HepG2 (cell line): ENCODE results near the gene MSI2. TPM values are rescaled to one million over a fixed set of nuclear protein-coding genes. Genes with fewer than 3 reads are reported as not detected.

Experiments
- ATAC-seq: fragments of 200-7000 bp; cut with Tn5 transposase; 3 replicates; pipeline ENCODE4 v1.9.1; 2020; ENCODE audit warnings: mild to moderate bottlenecking, moderate library complexity
- BruUV-seq: library from RNA; stranded (reverse); fragments of 400-500 nt; replicated peaks from 2 replicates; lab custom pipeline; 2021; lab: Mats Ljungman, UMichigan
- CTCF ChIA-PET: fragments of 300-600 bp; formaldehyde crosslinking; extraction: SDS; loops from one replicate; lab custom pipeline; 2021; ENCODE audit warnings: low total read pairs, inconsistent platforms, low intra/inter-chr PET ratio; lab: Yijun Ruan, JAX
- POLR2A ChIA-PET: fragments of 350-600 bp; sonication (Branson Sonifier 250); formaldehyde crosslinking; loops from one replicate; lab custom pipeline; 2020; ENCODE audit warnings: antibody characterized with exemption, inconsistent platforms; lab: Yijun Ruan, JAX
- DNase-seq: peaks from one replicate; pipeline ENCODE4 v3.0.0-alpha.2; 2015; ENCODE audit warnings: low spot score
- FAIRE-seq: peaks from 3 replicates; lab custom pipeline; 2011; peaks lifted over from hg19 to GRCh38; lab: Jason Lieb, UNC
- H2AFZ ChIP-seq: one replicate; pipeline ENCODE4 v1.6.1; 2011; ENCODE audit warnings: low read length, inconsistent platforms
- H3K27ac ChIP-seq: fragments of 300-600 bp; 3 replicates; pipeline ENCODE4 v1.8.0; 2011; ENCODE audit warnings: mixed run types, mild to moderate bottlenecking, mixed read lengths, low read length, inconsistent platforms; ENCODE audit not compliant: insufficient read depth; ENCODE audit errors: extremely low read length
- H3K27me3 ChIP-seq, 2 experiments: fragments of 200-600 bp in 1 of 2; 2 replicates in 1 of 2; 3 replicates in 1 of 2; pipeline versions ENCODE4 v1.6.0 to v1.8.0; 2011; ENCODE audit warnings: low read length in 2 of 2, mild to moderate bottlenecking in 2 of 2, moderate library complexity in 2 of 2, inconsistent platforms in 1 of 2; ENCODE audit not compliant: insufficient read depth in 2 of 2, control insufficient read depth in 1 of 2
- H3K36me3 ChIP-seq, 2 experiments: fragments of 200-600 bp in 1 of 2; replicated peaks in 1 of 2; 2 replicates in 1 of 2; 3 replicates in 1 of 2; pipeline versions ENCODE4 v1.5.1 to v1.8.0; 2011; ENCODE audit warnings: low read length in 2 of 2, inconsistent platforms in 1 of 2; ENCODE audit not compliant: insufficient read depth in 2 of 2, control insufficient read depth in 1 of 2
- H3K4me1 ChIP-seq: 2 replicates; pipeline ENCODE4 v1.5.1; 2012; ENCODE audit warnings: low read length, inconsistent platforms; ENCODE audit not compliant: insufficient read depth
- H3K4me2 ChIP-seq: 2 replicates; pipeline ENCODE4 v1.6.0; 2011; ENCODE audit warnings: low read depth, low read length, inconsistent platforms
- H3K4me3 ChIP-seq, 3 experiments: fragments of 200-600 bp in 1 of 3; sonication (generic), shearing (Covaris generic) in 1 of 3; replicated peaks in 1 of 3; 2 replicates each; pipeline ENCODE4 v1.5.1; 2011 to 2016; ENCODE audit warnings: low read length in 3 of 3, inconsistent platforms in 2 of 3, low read depth in 2 of 3, mild to moderate bottlenecking in 2 of 3, control low read depth in 1 of 3, mixed read lengths in 1 of 3; ENCODE audit not compliant: insufficient read depth in 1 of 3
- H3K79me2 ChIP-seq: one replicate; pipeline ENCODE4 v1.6.1; 2011; ENCODE audit warnings: low read length, inconsistent platforms; ENCODE audit not compliant: insufficient read depth
- H3K9ac ChIP-seq: 2 replicates; pipeline ENCODE4 v1.6.0; 2011; ENCODE audit warnings: mild to moderate bottlenecking, low read depth, low read length, inconsistent platforms; ENCODE audit not compliant: insufficient read depth
- H3K9me3 ChIP-seq: 2 replicates; pipeline ENCODE4 v1.5.1; 2012; ENCODE audit warnings: mild to moderate bottlenecking, low read length
- H4K20me1 ChIP-seq: 2 replicates; pipeline ENCODE4 v1.6.0; 2011; ENCODE audit warnings: inconsistent platforms, mild to moderate bottlenecking, low read length, moderate library complexity; ENCODE audit not compliant: insufficient read depth
- HMGA1 ChIP-seq: sonication (generic); formaldehyde crosslinking; conservative IDR thresholded peaks from 2 replicates; pipeline ENCODE4 v1.4.0; 2020; ENCODE audit warnings: missing genetic modification reagents
- KMT2A ChIP-seq: sonication (generic); formaldehyde crosslinking; IDR thresholded peaks from 2 replicates; pipeline ENCODE4 v1.4.0; 2020; ENCODE audit warnings: missing genetic modification reagents
- NCOA5 ChIP-seq: sonication (generic); formaldehyde crosslinking; IDR thresholded peaks from 2 replicates; pipeline ENCODE4 v1.4.0; 2020; ENCODE audit warnings: missing genetic modification reagents
- RBM22 ChIP-seq: fragments of 200-400 bp; formaldehyde crosslinking; optimal IDR thresholded peaks from 2 replicates; pipeline ENCODE3; 2017; ENCODE audit warnings: mild to moderate bottlenecking, low read length, moderate library complexity
- ZFP36L2 ChIP-seq: sonication (generic); formaldehyde crosslinking; IDR thresholded peaks from 2 replicates; pipeline ENCODE4 v1.4.0; 2020; ENCODE audit warnings: missing genetic modification reagents
- ZKSCAN8 ChIP-seq: IDR thresholded peaks from 2 replicates; pipeline ENCODE4 v1.6.1; 2016; ENCODE audit warnings: borderline replicate concordance, missing genetic modification reagents, missing compliant biosample characterization
- ZNF136 ChIP-seq: sonication (generic); formaldehyde crosslinking; IDR thresholded peaks from 2 replicates; pipeline ENCODE4 v1.8.1; 2022; ENCODE audit warnings: low read depth, mild to moderate bottlenecking, moderate library complexity, missing genetic modification reagents
- ZNF17 ChIP-seq: sonication (generic); formaldehyde crosslinking; IDR thresholded peaks from 2 replicates; pipeline ENCODE4 v1.5.0; 2020; ENCODE audit warnings: mild to moderate bottlenecking, missing genetic modification reagents
- WGBS: methylation state at CpG from one replicate; pipeline ENCODE4 v1.1.6; 2017; ENCODE audit warnings: low lambda C conversion rate; 5-methylcytosine and 5-hydroxymethylcytosine counted together
- in situ Hi-C: cut with HindIII; loops from 2 replicates; pipeline ENCODE4 v1.10.0; 2017; ENCODE audit warnings: low pct_unique_long_range_greater_than_20kb; ENCODE audit not compliant: extremely low pct_ligation_motif_present
- intact Hi-C: fragments of 100-400 bp; cut with micrococcal nuclease; formaldehyde crosslinking; loops from one replicate; pipeline ENCODE4 v1.10.0; 2022; ENCODE audit not compliant: unreplicated experiment
- polyA plus RNA-seq, 8 experiments: library from polyadenylated mRNA; depleted of rRNA in 3 of 8; stranded (reverse) in 7 of 8; unstranded in 1 of 8; fragments of >200 nt; fragmentation: Illumina TruSeq in 4 of 8; extraction: Trizol in 4 of 8; gene quantifications; 2 replicates each; pipeline versions ENCODE4 v1.2.1 to v1.2.3, GENCODE V29; 2011 to 2016; ENCODE audit warnings: low read depth in 4 of 8, missing spikeins in 1 of 8, mixed read lengths in 1 of 8; ENCODE audit not compliant: insufficient read depth in 1 of 8
- total RNA-seq, 5 experiments: library from RNA; depleted of rRNA; stranded (reverse); fragments of >200 nt; fragmentation: Illumina TruSeq; extraction: Trizol; gene quantifications; 2 replicates each; pipeline ENCODE4 v1.2.3, GENCODE V29; 2016; ENCODE audit warnings: low read depth in 1 of 5
- TF ChIP-seq, protein P1 (sequence below): sonication (generic); formaldehyde crosslinking; IDR thresholded peaks from 2 replicates; pipeline ENCODE4 v1.4.0; 2020; ENCODE audit warnings: mild to moderate bottlenecking, missing genetic modification reagents
- TF ChIP-seq, protein P2 (sequence below): sonication (generic); formaldehyde crosslinking; IDR thresholded peaks from 2 replicates; pipeline ENCODE4 v1.9.0; 2021; ENCODE audit warnings: missing genetic modification reagents, borderline replicate concordance

The MSI2 gene
- total and polyA plus RNA-seq, 2 of the 13 experiments (the other 11 are each of a cell fraction or from before 2014, with no cell fraction given), result 77.5 to 78.4 TPM

DNA sequence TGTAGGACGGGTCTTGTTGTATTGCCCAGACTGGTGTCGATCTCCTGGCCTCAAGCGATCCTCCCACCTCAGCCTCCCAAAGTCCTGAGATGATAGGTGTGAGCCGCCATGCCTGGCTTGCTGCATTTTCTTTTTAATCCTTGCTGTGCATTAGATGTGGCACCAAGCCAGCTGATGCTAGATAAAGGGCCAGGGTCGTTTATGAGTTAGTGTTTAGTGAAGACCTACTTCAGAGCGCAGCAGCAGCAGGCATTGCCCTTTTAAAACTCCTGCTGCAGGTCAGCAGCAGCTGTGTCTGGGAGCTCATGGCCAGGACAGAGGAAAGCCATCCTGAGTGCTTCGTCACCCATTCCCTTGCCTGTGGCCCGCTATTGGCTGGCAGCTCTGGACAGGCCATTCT lies 251.5 kb downstream of the MSI2 start:
- Histone ChIP-seq H4K20me1 (no peaks in the 10 kb centered on the region), H3K4me2 (no peak overlapping the region), H3K27me3 (no peaks in the 10 kb centered on the region), H3K9me3 (no peaks in the 10 kb centered on the region), H3K36me3 (peaks cover 5 to 8% of the 10 kb centered on the region in 2 experiments; a peak in 4 of 5 replicates), H2AFZ (no peak overlapping the region), H3K4me1 (no peaks in the 10 kb centered on the region), H3K27ac (no peak overlapping the region), H3K79me2 (peaks cover 10% of the 10 kb centered on the region), H3K9ac (no peak overlapping the region), H3K4me3 (no peak overlapping the region)
- in situ Hi-C loops (no loop called here), intact Hi-C loops (no loop called here)
- ATAC-seq (no peak), FAIRE-seq (no peak), DNase-seq (no peak)
- POLR2A ChIA-PET, result no interaction called here
- WGBS, result 94% methylated on average over 8 of the region's 8 CpGs
- BruUV-seq, result no TSS peak
- CTCF ChIA-PET, result no interaction called here
- TF ChIP-seq ZNF136 (CRISPR knock-in tag) (no peak), KMT2A (CRISPR knock-in tag) (no peak), ZFP36L2 (CRISPR knock-in tag) (no peak), ZKSCAN8 (no peak)
- TF ChIP-seq, protein P1, sequence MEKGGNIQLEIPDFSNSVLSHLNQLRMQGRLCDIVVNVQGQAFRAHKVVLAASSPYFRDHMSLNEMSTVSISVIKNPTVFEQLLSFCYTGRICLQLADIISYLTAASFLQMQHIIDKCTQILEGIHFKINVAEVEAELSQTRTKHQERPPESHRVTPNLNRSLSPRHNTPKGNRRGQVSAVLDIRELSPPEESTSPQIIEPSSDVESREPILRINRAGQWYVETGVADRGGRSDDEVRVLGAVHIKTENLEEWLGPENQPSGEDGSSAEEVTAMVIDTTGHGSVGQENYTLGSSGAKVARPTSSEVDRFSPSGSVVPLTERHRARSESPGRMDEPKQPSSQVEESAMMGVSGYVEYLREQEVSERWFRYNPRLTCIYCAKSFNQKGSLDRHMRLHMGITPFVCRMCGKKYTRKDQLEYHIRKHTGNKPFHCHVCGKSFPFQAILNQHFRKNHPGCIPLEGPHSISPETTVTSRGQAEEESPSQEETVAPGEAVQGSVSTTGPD (CRISPR knock-in tag), result no peak

DNA sequence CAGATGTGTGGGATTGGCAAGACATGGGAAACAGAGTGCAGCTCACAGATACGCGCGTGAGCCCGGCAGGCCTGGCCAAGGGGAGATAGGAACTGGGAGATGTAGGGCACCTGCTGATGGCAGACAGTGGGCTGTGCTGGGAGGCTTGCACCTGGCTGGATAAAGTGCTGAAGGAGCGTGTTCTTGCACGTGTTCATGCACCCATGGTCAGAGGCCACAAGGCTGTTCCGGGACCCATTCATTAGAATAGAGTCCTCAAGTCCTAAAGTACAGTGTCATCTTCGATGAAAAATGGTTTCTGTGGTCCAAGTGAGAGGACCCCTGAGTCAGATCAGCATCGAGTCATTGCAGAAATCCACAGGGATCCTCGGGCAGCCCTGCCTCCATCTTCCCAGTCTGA lies 252.3 kb downstream of the MSI2 start:
- no peak overlapping the region for H3K4me2 ChIP-seq
- no peak overlapping the region for H2AFZ ChIP-seq
- 97% methylated on average over 10 of the region's 10 CpGs for WGBS
- H3K27me3 ChIP-seq, result no peaks in the 10 kb centered on the region
- BruUV-seq, result no TSS peak
- CTCF ChIA-PET, result no interaction called here
- H3K36me3 ChIP-seq, result peaks cover 5 to 8% of the 10 kb centered on the region in 2 experiments; a peak in 4 of 5 replicates
- H3K4me1 ChIP-seq, result peaks cover 6% of the 10 kb centered on the region; the same call in 1 of the 2 replicates
- ATAC-seq, result no peak
- no peak overlapping the region for H3K4me3 ChIP-seq
- in situ Hi-C loops, result no loop called here
- no peak overlapping the region for H3K27ac ChIP-seq
- intact Hi-C loops, result no loop called here
- TF ChIP-seq ZNF17 (CRISPR knock-in tag) (no peak), NCOA5 (CRISPR knock-in tag) (no peak), RBM22 (peak; percentile 24), HMGA1 (CRISPR knock-in tag) (no peak)
- TF ChIP-seq, protein P2, sequence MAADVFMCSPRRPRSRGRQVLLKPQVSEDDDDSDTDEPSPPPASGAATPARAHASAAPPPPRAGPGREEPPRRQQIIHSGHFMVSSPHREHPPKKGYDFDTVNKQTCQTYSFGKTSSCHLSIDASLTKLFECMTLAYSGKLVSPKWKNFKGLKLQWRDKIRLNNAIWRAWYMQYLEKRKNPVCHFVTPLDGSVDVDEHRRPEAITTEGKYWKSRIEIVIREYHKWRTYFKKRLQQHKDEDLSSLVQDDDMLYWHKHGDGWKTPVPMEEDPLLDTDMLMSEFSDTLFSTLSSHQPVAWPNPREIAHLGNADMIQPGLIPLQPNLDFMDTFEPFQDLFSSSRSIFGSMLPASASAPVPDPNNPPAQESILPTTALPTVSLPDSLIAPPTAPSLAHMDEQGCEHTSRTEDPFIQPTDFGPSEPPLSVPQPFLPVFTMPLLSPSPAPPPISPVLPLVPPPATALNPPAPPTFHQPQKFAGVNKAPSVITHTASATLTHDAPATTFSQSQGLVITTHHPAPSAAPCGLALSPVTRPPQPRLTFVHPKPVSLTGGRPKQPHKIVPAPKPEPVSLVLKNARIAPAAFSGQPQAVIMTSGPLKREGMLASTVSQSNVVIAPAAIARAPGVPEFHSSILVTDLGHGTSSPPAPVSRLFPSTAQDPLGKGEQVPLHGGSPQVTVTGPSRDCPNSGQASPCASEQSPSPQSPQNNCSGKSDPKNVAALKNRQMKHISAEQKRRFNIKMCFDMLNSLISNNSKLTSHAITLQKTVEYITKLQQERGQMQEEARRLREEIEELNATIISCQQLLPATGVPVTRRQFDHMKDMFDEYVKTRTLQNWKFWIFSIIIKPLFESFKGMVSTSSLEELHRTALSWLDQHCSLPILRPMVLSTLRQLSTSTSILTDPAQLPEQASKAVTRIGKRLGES (CRISPR knock-in tag), result no peak
- no peaks in the 10 kb centered on the region for H4K20me1 ChIP-seq
- no peak for DNase-seq
- no peaks in the 10 kb centered on the region for H3K9me3 ChIP-seq
- no peak for FAIRE-seq
- no peak overlapping the region for H3K9ac ChIP-seq
- POLR2A ChIA-PET, result no interaction called here
- H3K79me2 ChIP-seq, result peaks cover 13% of the 10 kb centered on the region
